H9 (cell line): ENCODE results near the gene NEB. TPM values are rescaled to one million over a fixed set of nuclear protein-coding genes. Genes with fewer than 3 reads are reported as not detected.
"Not testable (repeated sequence)": the region's sequence is repeated elsewhere in the genome, so short reads cannot be mapped to it uniquely, and the experiment has no call there.

ENCODE experiments used
- DNase-seq: peaks from one replicate; pipeline ENCODE4 v3.0.0-alpha.2; 2017
- H2AFZ ChIP-seq: one replicate; pipeline ENCODE4 v1.6.1; 2013; ENCODE audit warnings: mild to moderate bottlenecking, low read length, control low read depth, moderate library complexity
- H2AK5ac ChIP-seq: 2 replicates; pipeline ENCODE4 v1.6.1; 2013; ENCODE audit warnings: low read length, control low read depth, mixed read lengths; ENCODE audit not compliant: insufficient read length
- H2BK120ac ChIP-seq: one replicate; pipeline ENCODE4 v1.6.1; 2013; ENCODE audit warnings: low read depth, mild to moderate bottlenecking, low read length, control low read depth, inconsistent platforms; ENCODE audit not compliant: poor library complexity, severe bottlenecking
- H2BK12ac ChIP-seq: 2 replicates; pipeline ENCODE4 v1.6.1; 2013; ENCODE audit warnings: low read length, control low read depth, mixed read lengths, low read depth; ENCODE audit not compliant: insufficient read length
- H2BK15ac ChIP-seq: 2 replicates; pipeline ENCODE4 v1.6.1; 2013; ENCODE audit warnings: low read depth, low read length, control low read depth
- H2BK20ac ChIP-seq: one replicate; pipeline ENCODE4 v1.6.1; 2013; ENCODE audit warnings: low read depth, mild to moderate bottlenecking, low read length, control low read depth, inconsistent platforms; ENCODE audit not compliant: poor library complexity, severe bottlenecking
- H2BK5ac ChIP-seq: 2 replicates; pipeline ENCODE4 v1.6.1; 2013; ENCODE audit warnings: low read length, control low read depth, mixed read lengths; ENCODE audit not compliant: insufficient read length
- H3K14ac ChIP-seq: 2 replicates; pipeline ENCODE4 v1.6.1; 2013; ENCODE audit warnings: low read length, control low read depth; ENCODE audit not compliant: insufficient read depth
- H3K18ac ChIP-seq: 2 replicates; pipeline ENCODE4 v1.6.1; 2013; ENCODE audit warnings: low read depth, mild to moderate bottlenecking, mixed read lengths, low read length, control low read depth; ENCODE audit not compliant: insufficient read length
- H3K23ac ChIP-seq: 2 replicates; pipeline ENCODE4 v1.6.1; 2013; ENCODE audit warnings: low read length, control low read depth, mixed read lengths, low read depth; ENCODE audit not compliant: insufficient read length
- H3K23me2 ChIP-seq: 2 replicates; pipeline ENCODE4 v1.6.1; 2013; ENCODE audit warnings: low read depth, mild to moderate bottlenecking, mixed read lengths, low read length, control low read depth; ENCODE audit not compliant: insufficient read length, poor library complexity, severe bottlenecking
- H3K27ac ChIP-seq: 2 replicates; pipeline ENCODE4 v1.5.1; 2013; ENCODE audit warnings: low read length, control low read depth, mixed read lengths, low read depth; ENCODE audit not compliant: insufficient read length
- H3K27me3 ChIP-seq: 2 replicates; pipeline ENCODE4 v1.6.1; 2013; ENCODE audit warnings: low read length, control low read depth, inconsistent platforms; ENCODE audit not compliant: insufficient read depth
- H3K4ac ChIP-seq: 2 replicates; pipeline ENCODE4 v1.6.1; 2013; ENCODE audit warnings: low read depth, mild to moderate bottlenecking, control low read depth, inconsistent platforms, low read length, moderate library complexity
- H3K4me1 ChIP-seq: 2 replicates; pipeline ENCODE4 v1.6.1; 2013; ENCODE audit warnings: low read length, control low read depth, inconsistent platforms; ENCODE audit not compliant: insufficient read depth
- H3K4me2 ChIP-seq: 2 replicates; pipeline ENCODE4 v1.6.1; 2013; ENCODE audit warnings: low read length, control low read depth, mixed read lengths; ENCODE audit not compliant: insufficient read length, insufficient read depth
- H3K56ac ChIP-seq: 2 replicates; pipeline ENCODE4 v1.6.1; 2013; ENCODE audit warnings: low read depth, mild to moderate bottlenecking, mixed read lengths, low read length, control low read depth; ENCODE audit not compliant: insufficient read length
- H3K79me1 ChIP-seq: 2 replicates; pipeline ENCODE4 v1.6.1; 2013; ENCODE audit warnings: low read depth, mild to moderate bottlenecking, moderate library complexity, low read length, control low read depth, inconsistent platforms; ENCODE audit not compliant: insufficient read depth, poor library complexity, severe bottlenecking
- H3K79me2 ChIP-seq: 2 replicates; pipeline ENCODE4 v1.6.1; 2013; ENCODE audit warnings: low read length, control low read depth, inconsistent platforms; ENCODE audit not compliant: insufficient read depth
- H3K9ac ChIP-seq: 2 replicates; pipeline ENCODE4 v1.6.1; 2013; ENCODE audit warnings: low read length, control low read depth, mixed read lengths; ENCODE audit not compliant: insufficient read length; ENCODE audit errors: extremely low read depth
- H3K9me3 ChIP-seq: one replicate; pipeline ENCODE4 v1.6.1; 2013; ENCODE audit warnings: low read depth, low read length, inconsistent platforms; ENCODE audit not compliant: control insufficient read depth
- H3T11ph ChIP-seq: one replicate; pipeline ENCODE4 v1.6.1; 2013; ENCODE audit warnings: mild to moderate bottlenecking, low read length, control low read depth, inconsistent platforms
- H4K20me1 ChIP-seq: one replicate; pipeline ENCODE4 v1.6.1; 2013; ENCODE audit not compliant: control insufficient read depth, insufficient read length, insufficient read depth
- H4K5ac ChIP-seq: 2 replicates; pipeline ENCODE4 v1.6.1; 2013; ENCODE audit warnings: low read depth, mild to moderate bottlenecking, mixed read lengths, low read length, control low read depth; ENCODE audit not compliant: insufficient read length
- H4K8ac ChIP-seq: replicated peaks from 2 replicates; pipeline ENCODE4 v1.6.1; 2013; ENCODE audit warnings: low read length, control low read depth, mixed read lengths, low read depth; ENCODE audit not compliant: insufficient read length
- H4K91ac ChIP-seq: 2 replicates; pipeline ENCODE4 v1.6.1; 2013; ENCODE audit warnings: low read depth, mild to moderate bottlenecking, moderate library complexity, mixed read lengths, low read length, control low read depth; ENCODE audit not compliant: insufficient read length
- H3K27ac Mint-ChIP-seq, 3 experiments: 2 replicates in 2 of 3; 3 replicates in 1 of 3; pipeline ENCODE4 v1.8.0; 2020 to 2021; ENCODE audit warnings: mixed read lengths in 3 of 3, mild to moderate bottlenecking in 1 of 3, moderate library complexity in 1 of 3
- H3K27me3 Mint-ChIP-seq: 2 replicates; pipeline ENCODE4 v1.8.0; 2021; ENCODE audit warnings: low read depth, mild to moderate bottlenecking, moderate library complexity, mixed read lengths
- H3K36me3 Mint-ChIP-seq, 3 experiments: 2 replicates in 2 of 3; 3 replicates in 1 of 3; pipeline ENCODE4 v1.8.0; 2020 to 2021; ENCODE audit warnings: low read depth in 3 of 3, mixed read lengths in 3 of 3; ENCODE audit not compliant: insufficient read depth in 1 of 3
- H3K4me1 Mint-ChIP-seq, 2 experiments: 2 replicates each; pipeline ENCODE4 v1.8.0; 2020; ENCODE audit warnings: mixed read lengths in 2 of 2
- H3K4me3 Mint-ChIP-seq, 2 experiments: 2 replicates in 1 of 2; 3 replicates in 1 of 2; pipeline ENCODE4 v1.8.0; 2020 to 2021; ENCODE audit warnings: mild to moderate bottlenecking in 2 of 2, mixed read lengths in 2 of 2, moderate library complexity in 1 of 2
- H3K9me3 Mint-ChIP-seq, 2 experiments: 2 replicates in 1 of 2; 3 replicates in 1 of 2; pipeline ENCODE4 v1.8.0; 2020; ENCODE audit warnings: mild to moderate bottlenecking in 2 of 2, mixed read lengths in 2 of 2, moderate library complexity in 1 of 2
- WGBS: extraction: QIAGEN DNeasy Blood & Tissue Kit; methylation state at CpG from one replicate; pipeline ENCODE4 v1.1.7; 2013; ENCODE audit warnings: missing lambda C conversion rate, low lambda C conversion rate, mixed read lengths; ENCODE audit not compliant: insufficient read length; ENCODE audit errors: extremely low coverage; 5-methylcytosine and 5-hydroxymethylcytosine counted together
- total RNA-seq: library from RNA; stranded (reverse); gene quantifications from 2 replicates; pipeline ENCODE4 v1.2.1, GENCODE V29; 2021
- TF ChIP-seq, protein P1 (sequence below): fragments of 200-600 bp; sonication (generic); conservative IDR thresholded peaks from 3 replicates; pipeline ENCODE4 v1.8.0; 2021; ENCODE audit warnings: antibody characterized with exemption, mild to moderate bottlenecking

NEB gene
- total RNA-seq, 1 experiment from 2014 or later, result 0.98 TPM

DNA sequence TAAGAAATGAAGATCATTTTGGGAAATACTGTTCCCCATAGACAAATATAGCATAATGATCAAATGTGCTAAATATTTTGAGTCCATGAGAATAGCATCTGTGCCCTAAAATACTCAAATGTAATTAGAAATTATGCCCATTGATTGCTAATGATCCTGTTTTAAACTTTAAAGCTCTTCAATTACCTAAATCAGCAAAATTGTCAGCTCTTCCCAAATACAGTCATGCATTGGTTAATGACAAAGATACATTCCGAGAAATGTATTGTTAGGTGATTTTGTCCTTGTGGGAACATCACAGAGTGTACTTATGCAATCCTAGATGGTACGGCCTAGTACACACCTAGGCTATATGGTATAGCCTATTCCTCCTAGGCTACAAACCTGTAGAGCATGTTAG is 89.7 kb downstream of the NEB start:
- H3T11ph ChIP-seq, result no peak overlapping the region
- no peak overlapping the region for H2BK120ac ChIP-seq
- no peak overlapping the region for H2BK15ac ChIP-seq
- no peak overlapping the region for H3K27ac ChIP-seq
- no peak overlapping the region for H3K4me3 Mint-ChIP-seq
- peaks cover 3 to 5% of the 10 kb centered on the region in 2 experiments; a peak in 3 of 5 replicates for H3K9me3 Mint-ChIP-seq
- no peak overlapping the region for H3K9ac ChIP-seq
- H3K4ac ChIP-seq, result no peak overlapping the region
- no peak overlapping the region for H4K5ac ChIP-seq
- H2BK12ac ChIP-seq, result no peak overlapping the region
- no peak overlapping the region for H2AFZ ChIP-seq
- H3K36me3 Mint-ChIP-seq, result peaks cover 0 to 4% (median 3%) of the 10 kb centered on the region in 3 experiments; a peak in 3 of 7 replicates
- no peaks in the 10 kb centered on the region for H3K4me1 Mint-ChIP-seq
- no peak overlapping the region for H3K4me2 ChIP-seq
- no peak overlapping the region for H2BK20ac ChIP-seq
- H3K23me2 ChIP-seq, result no peaks in the 10 kb centered on the region
- H4K20me1 ChIP-seq, result no peaks in the 10 kb centered on the region
- H3K9me3 ChIP-seq, result no peaks in the 10 kb centered on the region
- no peaks in the 10 kb centered on the region for H3K79me2 ChIP-seq
- H3K27me3 ChIP-seq, result no peaks in the 10 kb centered on the region
- no peak overlapping the region for H3K27ac Mint-ChIP-seq
- no peak overlapping the region for H2AK5ac ChIP-seq
- H3K56ac ChIP-seq, result no peak overlapping the region
- DNase-seq, result no peak
- no peak overlapping the region for H3K18ac ChIP-seq
- no CpG with 5 or more reads among the region's 2 CpGs for WGBS
- no peak overlapping the region for H3K14ac ChIP-seq
- H4K8ac ChIP-seq, result no peak overlapping the region
- no peak overlapping the region for H4K91ac ChIP-seq
- no peaks in the 10 kb centered on the region for H3K4me1 ChIP-seq
- no peaks in the 10 kb centered on the region for H3K27me3 Mint-ChIP-seq
- H2BK5ac ChIP-seq, result no peak overlapping the region
- TF ChIP-seq, protein P1, sequence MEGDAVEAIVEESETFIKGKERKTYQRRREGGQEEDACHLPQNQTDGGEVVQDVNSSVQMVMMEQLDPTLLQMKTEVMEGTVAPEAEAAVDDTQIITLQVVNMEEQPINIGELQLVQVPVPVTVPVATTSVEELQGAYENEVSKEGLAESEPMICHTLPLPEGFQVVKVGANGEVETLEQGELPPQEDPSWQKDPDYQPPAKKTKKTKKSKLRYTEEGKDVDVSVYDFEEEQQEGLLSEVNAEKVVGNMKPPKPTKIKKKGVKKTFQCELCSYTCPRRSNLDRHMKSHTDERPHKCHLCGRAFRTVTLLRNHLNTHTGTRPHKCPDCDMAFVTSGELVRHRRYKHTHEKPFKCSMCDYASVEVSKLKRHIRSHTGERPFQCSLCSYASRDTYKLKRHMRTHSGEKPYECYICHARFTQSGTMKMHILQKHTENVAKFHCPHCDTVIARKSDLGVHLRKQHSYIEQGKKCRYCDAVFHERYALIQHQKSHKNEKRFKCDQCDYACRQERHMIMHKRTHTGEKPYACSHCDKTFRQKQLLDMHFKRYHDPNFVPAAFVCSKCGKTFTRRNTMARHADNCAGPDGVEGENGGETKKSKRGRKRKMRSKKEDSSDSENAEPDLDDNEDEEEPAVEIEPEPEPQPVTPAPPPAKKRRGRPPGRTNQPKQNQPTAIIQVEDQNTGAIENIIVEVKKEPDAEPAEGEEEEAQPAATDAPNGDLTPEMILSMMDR, result no peak
- H3K79me1 ChIP-seq, result no peaks in the 10 kb centered on the region
- H3K23ac ChIP-seq, result no peak overlapping the region

DNA sequence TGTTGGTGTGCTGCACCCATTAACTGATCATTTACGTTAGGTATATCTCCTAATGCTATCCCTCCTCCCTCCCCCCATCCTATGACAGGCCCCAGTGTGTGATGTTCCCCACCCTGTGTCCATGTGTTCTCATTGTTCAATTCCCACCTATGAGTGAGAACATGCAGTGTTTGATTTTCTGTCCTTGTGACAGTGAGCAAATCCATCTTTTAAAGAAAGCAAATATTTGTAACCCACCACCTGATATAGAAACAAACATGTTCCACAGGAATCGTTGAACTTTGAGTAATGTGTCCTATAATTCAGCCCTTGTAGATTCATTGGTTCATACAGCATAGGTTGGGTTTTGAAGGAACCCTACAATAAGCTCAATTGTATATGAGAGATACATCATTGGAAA is 92.4 kb downstream of the NEB start:
- not testable (repeated sequence) for H2BK12ac ChIP-seq, H4K91ac ChIP-seq, H4K5ac ChIP-seq, H4K8ac ChIP-seq, H3K23me2 ChIP-seq, H3K18ac ChIP-seq, H3K9me3 ChIP-seq, H2AFZ ChIP-seq, H3K79me1 ChIP-seq, H4K20me1 ChIP-seq, H3K27me3 ChIP-seq, H3K56ac ChIP-seq, H3K4me3 Mint-ChIP-seq, H3K27ac ChIP-seq, H3K4me2 ChIP-seq, H2BK120ac ChIP-seq, H3K79me2 ChIP-seq, H3K4me1 ChIP-seq, H3K14ac ChIP-seq, H3K9me3 Mint-ChIP-seq, H2AK5ac ChIP-seq, H3K23ac ChIP-seq, H3K27me3 Mint-ChIP-seq, DNase-seq, H3K4ac ChIP-seq, H2BK5ac ChIP-seq, H3K27ac Mint-ChIP-seq, H2BK15ac ChIP-seq, H3T11ph ChIP-seq, H3K9ac ChIP-seq, H2BK20ac ChIP-seq, H3K4me1 Mint-ChIP-seq, H3K36me3 Mint-ChIP-seq
- WGBS, result no CpG with 5 or more reads among the region's 2 CpGs
